Activated CD8-positive, alpha-beta T cell treated with anti-CD3 and anti-CD28 coated beads for 36 hours (primary cell): ENCODE data around the gene SMARCB1. TPM values are rescaled to one million over a fixed set of nuclear protein-coding genes. Genes with fewer than 3 reads are reported as not detected.

Experiments used
- ATAC-seq: fragments of 200-7000 bp; cut with Tn5 transposase; one replicate; pipeline ENCODE4 v1.10.0; 2021; ENCODE audit warnings: mild to moderate bottlenecking, moderate library complexity
- CTCF ChIA-PET: fragments of 350-600 bp; sonication (Branson Sonifier 250); formaldehyde crosslinking; loops from one replicate; lab custom pipeline; 2021; ENCODE audit warnings: antibody characterized with exemption; lab: Charles Lee
- POLR2A ChIA-PET: fragments of 350-600 bp; sonication (Branson Sonifier 250); formaldehyde crosslinking; loops from one replicate; lab custom pipeline; 2021; ENCODE audit warnings: antibody characterized with exemption; lab: Charles Lee
- DNase-seq: peaks from one replicate; pipeline ENCODE4 v3.0.0-alpha.2; 2020
- H3K27ac Mint-ChIP-seq: one replicate; pipeline ENCODE4 v1.8.0; 2021; ENCODE audit warnings: mild to moderate bottlenecking, mixed read lengths
- H3K27me3 Mint-ChIP-seq: one replicate; pipeline ENCODE4 v1.8.0; 2021; ENCODE audit warnings: mixed read lengths
- H3K36me3 Mint-ChIP-seq: one replicate; pipeline ENCODE4 v1.8.0; 2021; ENCODE audit warnings: low read depth, mixed read lengths
- H3K4me1 Mint-ChIP-seq: one replicate; pipeline ENCODE4 v1.8.0; 2021; ENCODE audit warnings: low read depth, mixed read lengths
- H3K4me3 Mint-ChIP-seq: one replicate; pipeline ENCODE4 v1.8.0; 2021; ENCODE audit warnings: mild to moderate bottlenecking, moderate library complexity, mixed read lengths
- H3K9me3 Mint-ChIP-seq: one replicate; pipeline ENCODE4 v1.8.0; 2021; ENCODE audit warnings: mixed read lengths
- intact Hi-C: fragments of 100-400 bp; cut with micrococcal nuclease; formaldehyde crosslinking; loops from one replicate; pipeline ENCODE4 v1.10.0; 2022
- total RNA-seq, 2 experiments: library from RNA; stranded (reverse); gene quantifications; one replicate each; pipeline ENCODE4 v1.2.3, GENCODE V29; 2021
- TF ChIP-seq, protein P1 (sequence below): fragments of 200-600 bp; IDR thresholded peaks from one replicate; pipeline ENCODE4 v1.8.0; 2022; ENCODE audit warnings: antibody characterized with exemption, mild to moderate bottlenecking

The SMARCB1 gene
- total RNA-seq, 2 experiments from 2014 or later: 82.8 to 86.3 TPM

DNA sequence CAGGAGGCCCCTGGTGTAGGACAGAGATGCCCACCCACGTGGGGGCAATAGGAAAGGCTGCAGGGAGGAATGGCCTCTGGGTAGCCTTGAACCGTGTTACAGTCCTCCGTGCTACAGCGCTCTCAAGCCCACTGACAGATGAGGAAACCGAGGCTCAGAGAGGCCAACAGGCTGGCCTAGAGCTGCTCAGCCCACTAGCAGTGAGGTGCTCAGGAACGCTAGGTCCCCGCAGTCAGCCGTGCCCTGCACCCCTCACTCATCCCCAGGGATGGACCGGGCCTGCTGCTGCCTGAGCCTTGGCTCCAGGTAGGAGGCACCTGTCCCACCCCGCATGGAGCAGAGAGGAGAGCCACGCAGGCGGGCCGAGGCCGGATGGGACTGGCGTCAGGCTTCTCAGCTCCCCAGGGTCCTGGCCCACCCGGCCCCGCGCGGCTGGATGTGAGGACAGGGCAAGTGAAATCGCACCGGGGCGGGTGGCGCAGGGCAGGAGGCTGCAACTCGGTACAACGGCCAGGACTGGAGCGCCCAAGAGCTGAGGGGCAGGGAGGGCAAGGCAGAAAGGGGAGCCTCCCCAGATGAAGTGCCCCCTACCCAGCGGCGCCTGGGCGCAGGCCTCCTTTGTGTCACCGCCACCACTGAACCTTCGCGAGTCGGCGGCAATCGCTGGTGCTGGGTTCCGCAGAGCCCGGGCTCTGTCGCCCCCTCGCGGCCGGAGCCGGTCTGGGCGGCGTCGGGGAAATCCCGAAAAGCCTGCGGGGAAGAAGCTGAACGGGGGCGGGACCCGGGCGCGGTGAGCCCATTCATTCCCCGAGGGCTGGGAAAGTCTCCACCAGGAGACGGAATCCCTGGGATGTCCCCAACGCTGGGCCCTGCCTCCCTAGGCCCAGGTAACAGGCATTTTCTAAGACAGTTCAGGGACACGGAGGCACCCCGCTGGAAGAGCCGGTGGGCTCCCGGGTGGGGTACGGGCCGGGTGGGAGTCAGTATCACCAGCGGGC, 62.5 kb downstream of the SMARCB1 start:
- peaks cover 7% of the 10 kb centered on the region for H3K4me1 Mint-ChIP-seq
- intact Hi-C loops: loop anchor here (5.0 kb wide), 3 partner anchors 82 to 307 kb away; partner anchors contain the start of gene CHCHD10
- H3K36me3 Mint-ChIP-seq: no peaks in the 10 kb centered on the region
- CTCF ChIA-PET: interaction anchor here (0.6 to 6.1 kb wide), 49 partner anchors 9 to 306 kb away, joined by 3 to 49 read pairs (median 4); partner anchors contain the start of genes CABIN1, CHCHD10, DRICH1 and MIF
- POLR2A ChIA-PET: interaction anchor here (0.8 to 1.3 kb wide), 4 partner anchors 9 to 82 kb away, joined by 3 to 7 read pairs (median 4); partner anchors contain the start of genes CHCHD10 and MIF
- TF ChIP-seq, protein P1, sequence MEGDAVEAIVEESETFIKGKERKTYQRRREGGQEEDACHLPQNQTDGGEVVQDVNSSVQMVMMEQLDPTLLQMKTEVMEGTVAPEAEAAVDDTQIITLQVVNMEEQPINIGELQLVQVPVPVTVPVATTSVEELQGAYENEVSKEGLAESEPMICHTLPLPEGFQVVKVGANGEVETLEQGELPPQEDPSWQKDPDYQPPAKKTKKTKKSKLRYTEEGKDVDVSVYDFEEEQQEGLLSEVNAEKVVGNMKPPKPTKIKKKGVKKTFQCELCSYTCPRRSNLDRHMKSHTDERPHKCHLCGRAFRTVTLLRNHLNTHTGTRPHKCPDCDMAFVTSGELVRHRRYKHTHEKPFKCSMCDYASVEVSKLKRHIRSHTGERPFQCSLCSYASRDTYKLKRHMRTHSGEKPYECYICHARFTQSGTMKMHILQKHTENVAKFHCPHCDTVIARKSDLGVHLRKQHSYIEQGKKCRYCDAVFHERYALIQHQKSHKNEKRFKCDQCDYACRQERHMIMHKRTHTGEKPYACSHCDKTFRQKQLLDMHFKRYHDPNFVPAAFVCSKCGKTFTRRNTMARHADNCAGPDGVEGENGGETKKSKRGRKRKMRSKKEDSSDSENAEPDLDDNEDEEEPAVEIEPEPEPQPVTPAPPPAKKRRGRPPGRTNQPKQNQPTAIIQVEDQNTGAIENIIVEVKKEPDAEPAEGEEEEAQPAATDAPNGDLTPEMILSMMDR: peak; percentile 97
- peaks cover 2% of the 10 kb centered on the region for H3K27me3 Mint-ChIP-seq
- peak; percentile 92 for ATAC-seq
- no peaks in the 10 kb centered on the region for H3K9me3 Mint-ChIP-seq
- DNase-seq: peak; percentile 87
- H3K27ac Mint-ChIP-seq: no peak overlapping the region
- no peak overlapping the region for H3K4me3 Mint-ChIP-seq

DNA sequence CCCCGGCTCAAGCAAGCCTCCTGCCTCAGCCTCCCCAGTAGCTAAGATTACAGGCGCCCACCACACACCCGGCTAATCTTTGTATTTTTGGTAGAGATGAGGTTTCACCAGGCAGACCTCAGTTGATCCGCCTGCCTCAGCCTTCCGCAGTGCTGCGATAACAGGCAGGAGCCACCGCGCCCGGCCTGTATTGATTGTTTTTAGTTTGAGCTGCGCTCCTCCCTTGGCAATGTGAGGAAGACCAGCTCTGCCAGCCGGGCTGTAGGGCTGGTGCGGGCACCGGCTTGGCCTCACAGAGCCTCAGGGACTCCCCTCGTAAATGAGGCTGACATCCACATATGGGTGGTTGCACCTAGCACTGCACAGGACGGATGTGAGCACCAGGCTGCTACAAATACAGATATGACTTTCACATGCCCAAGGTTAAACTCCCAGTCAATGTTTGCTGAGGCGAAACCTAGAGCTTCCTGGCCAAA, 63.4 kb downstream of the SMARCB1 start:
- ChIA-PET POLR2A (interaction anchor here (0.8 to 1.3 kb wide), 4 partner anchors 9 to 83 kb away, joined by 3 to 7 read pairs (median 4); partner anchors contain the start of genes CHCHD10 and MIF), CTCF (interaction anchor here (0.6 to 6.1 kb wide), 50 partner anchors 8 to 308 kb away, joined by 3 to 49 read pairs (median 4); partner anchors contain the start of genes CABIN1, CHCHD10, DRICH1 and MIF)
- Mint-ChIP-seq H3K4me3 (no peak overlapping the region), H3K27me3 (peaks cover 2% of the 10 kb centered on the region), H3K9me3 (no peaks in the 10 kb centered on the region), H3K36me3 (no peaks in the 10 kb centered on the region), H3K4me1 (peaks cover 7% of the 10 kb centered on the region), H3K27ac (no peak overlapping the region)
- TF ChIP-seq, protein P1: no peak
- DNase-seq (no peak), ATAC-seq (no peak)
- intact Hi-C loops: loop anchor here (5.0 kb wide), 2 partner anchors 223 to 308 kb away; no protein-coding TSS in a partner anchor

DNA sequence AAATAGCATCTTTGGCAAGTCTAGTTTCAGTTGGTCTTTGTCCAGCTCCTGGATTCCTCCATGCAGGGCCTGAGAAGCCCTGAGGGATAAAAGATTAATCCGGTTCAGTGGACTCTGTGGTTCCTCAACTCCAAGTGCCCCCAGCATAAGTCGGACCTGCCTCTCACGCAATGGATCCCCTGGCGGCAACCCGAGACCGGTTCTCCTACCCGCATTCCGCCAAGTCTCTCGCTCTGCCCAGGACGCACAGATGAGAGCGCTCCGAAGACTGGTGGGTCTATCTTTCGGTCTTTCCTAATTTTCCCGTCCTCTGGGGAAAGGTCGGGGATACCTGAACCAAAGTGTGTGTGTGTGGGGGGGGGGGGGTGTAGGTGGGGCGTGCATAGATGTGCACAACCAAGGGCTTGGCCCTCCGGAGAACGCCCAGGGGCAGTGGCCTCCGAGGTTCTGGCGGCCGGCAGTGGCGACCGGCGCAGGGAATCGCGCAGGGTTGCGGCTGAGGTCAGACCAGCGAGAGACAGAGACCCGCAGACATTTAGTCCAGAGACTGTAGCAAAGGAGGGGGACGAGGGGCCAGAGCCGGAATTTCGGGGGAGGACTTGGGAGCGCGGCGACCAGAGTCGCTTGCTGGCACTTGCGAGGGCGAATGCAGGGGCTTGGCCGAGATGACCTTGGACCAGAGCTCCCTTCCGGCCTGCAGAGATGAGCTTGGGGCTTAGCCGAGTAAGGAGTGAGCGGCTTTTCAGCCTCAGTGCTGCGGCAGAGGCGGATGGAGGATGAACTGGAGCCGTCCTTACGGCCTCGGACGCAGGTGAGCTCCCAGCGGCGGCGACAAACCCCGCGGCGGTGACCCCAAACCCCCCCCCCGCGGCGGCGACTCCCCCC, 70.2 kb downstream of the SMARCB1 start:
- ATAC-seq (peak; percentile 37), DNase-seq (peak; percentile 40)
- Mint-ChIP-seq H3K4me1 (peaks cover 11% of the 10 kb centered on the region), H3K4me3 (peak overlapping the region; percentile 90), H3K27ac (peak overlapping the region; percentile 67), H3K36me3 (no peaks in the 10 kb centered on the region), H3K9me3 (no peaks in the 10 kb centered on the region), H3K27me3 (no peaks in the 10 kb centered on the region)
- TF ChIP-seq, protein P1: no peak
- intact Hi-C loops: no loop called here
- CTCF ChIA-PET: interaction anchor here (0.8 to 3.4 kb wide), 14 partner anchors 7 to 429 kb away, joined by 3 to 49 read pairs (median 4); partner anchors contain the start of genes MIF and MMP11
- POLR2A ChIA-PET: interaction anchor here (0.7 to 1.9 kb wide), 7 partner anchors 15 to 560 kb away, joined by 3 to 10 read pairs (median 3); partner anchors contain the start of gene MIF

DNA sequence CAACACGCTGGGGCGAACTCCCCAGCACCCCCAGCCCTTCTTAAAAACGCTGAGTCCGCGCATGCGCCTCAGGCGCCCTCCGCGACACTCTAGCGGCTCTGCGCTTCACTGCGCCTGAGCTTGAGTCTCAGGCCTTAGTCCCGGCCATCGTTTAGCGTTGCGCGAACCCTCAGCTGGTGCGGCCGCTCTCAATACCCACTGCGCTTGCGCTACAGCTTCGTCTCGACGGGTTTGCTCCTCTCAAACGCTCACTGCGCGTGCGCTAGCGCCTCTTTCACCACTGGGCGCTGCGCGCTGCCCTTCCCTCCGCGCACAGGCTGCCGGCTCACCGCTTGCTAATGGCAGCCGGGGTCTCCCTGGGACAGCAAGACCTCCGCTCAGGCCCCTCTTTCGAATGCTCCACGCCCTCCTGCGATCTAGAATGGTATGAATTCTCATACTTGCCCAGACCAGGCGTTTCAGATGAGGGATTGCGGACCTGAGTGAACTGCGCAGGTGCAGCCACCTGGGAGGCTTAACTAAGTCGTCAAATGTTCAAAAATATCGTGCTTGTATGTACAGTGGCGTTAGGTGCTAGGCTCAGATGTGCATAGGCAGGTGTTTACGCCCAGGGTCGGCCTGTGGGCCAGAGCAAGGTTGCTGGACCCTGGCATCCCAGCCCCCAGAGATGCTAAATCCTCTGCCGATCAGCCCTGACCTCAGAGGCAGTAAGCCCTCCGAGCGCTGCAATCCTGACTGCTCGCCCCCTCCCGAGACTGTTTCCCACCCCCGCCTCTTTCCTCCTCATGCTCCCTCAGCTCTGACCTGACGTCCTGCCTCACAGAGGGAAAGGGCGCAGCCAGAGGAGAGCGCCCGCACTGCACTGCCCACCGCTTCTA, 71.1 kb downstream of the SMARCB1 start, which contains the start of gene SLC2A11:
Gene SLC2A11, plus strand, starts transcription at position 270 of the 878 bp plus-strand sequence. Its CDS starts 125 bp downstream, at position 395.
- DNase-seq (peak; percentile 97), ATAC-seq (peak; percentile 97)
- Mint-ChIP-seq H3K4me3 (peak within 1 kb of the TSS; percentile 90), H3K4me1 (peaks cover 11% of the 10 kb centered on the region), H3K9me3 (no peaks in the 10 kb centered on the region), H3K27me3 (no peaks in the 10 kb centered on the region), H3K36me3 (peaks cover 2% of the 10 kb centered on the region), H3K27ac (peak within 1 kb of the TSS; percentile 75)
- POLR2A ChIA-PET: interaction anchor here (0.6 to 1.9 kb wide), 12 partner anchors 8 to 606 kb away, joined by 3 to 10 read pairs (median 3); partner anchors contain the start of gene MIF
- intact Hi-C loops: no loop called here
- TF ChIP-seq, protein P1: peak; percentile 25
- CTCF ChIA-PET: interaction anchor here (0.8 to 3.4 kb wide), 16 partner anchors 8 to 428 kb away, joined by 3 to 49 read pairs (median 4); partner anchors contain the start of genes MIF and MMP11
